ENCODE results near the gene PHF12.

PHF12 gene

DNA sequence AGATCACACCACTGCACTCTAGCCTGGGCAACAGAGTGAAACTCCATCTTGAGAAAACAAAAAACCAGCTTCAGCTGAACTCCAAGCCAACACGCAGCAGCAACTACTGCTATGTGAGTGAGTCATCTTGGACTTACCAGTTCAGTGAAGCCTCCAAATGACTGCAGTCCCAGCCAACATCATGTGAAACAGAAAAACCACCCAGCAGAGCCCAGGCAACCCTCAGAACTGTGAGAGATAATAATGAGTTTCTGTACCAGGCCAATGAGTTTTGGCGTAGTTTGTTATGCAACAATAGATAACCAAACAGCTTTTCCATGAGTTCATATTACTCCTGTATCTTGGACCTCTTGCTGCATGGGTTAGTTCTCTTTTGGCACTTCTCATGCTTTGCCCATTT is 23.3 kb downstream of the PHF12 start (continued):
- TF ChIP-seq ARNTL (CRISPR knock-in tag; IDR thresholded peaks at IDR 0.05; ENCODE audit: borderline replicate concordance, low read depth) = no peak
- TF ChIP-seq CSDC2 (CRISPR knock-in tag; IDR thresholded peaks at IDR 0.05) = no peak
- TF ChIP-seq TOX (CRISPR knock-in tag; IDR thresholded peaks at IDR 0.05; ENCODE audit: borderline replicate concordance) = no peak
- no peak for TF ChIP-seq ZNF8 (CRISPR knock-in tag; IDR thresholded peaks at IDR 0.05)
- no peak for TF ChIP-seq PPARA (CRISPR knock-in tag; IDR thresholded peaks at IDR 0.05; ENCODE audit: borderline replicate concordance)

DNA sequence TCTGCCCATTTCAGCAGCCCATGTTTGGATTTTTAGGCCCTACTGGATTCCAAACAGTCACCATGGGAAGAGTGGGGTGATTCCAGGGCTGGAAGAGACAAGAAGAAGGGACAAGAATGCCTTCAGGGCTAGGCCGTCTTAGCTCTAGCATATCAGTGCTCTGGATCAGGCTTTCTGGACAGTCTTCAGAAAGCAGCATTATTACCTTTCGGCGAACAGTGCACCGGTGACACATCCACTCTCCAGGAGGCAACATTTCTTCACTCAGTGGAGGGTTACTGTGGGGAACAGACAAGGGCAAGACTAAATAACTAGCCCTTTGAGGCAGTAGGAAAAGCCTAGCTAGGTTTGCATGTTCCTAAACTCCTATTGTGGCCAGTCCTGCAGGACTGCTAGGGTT is 24.5 kb downstream of the PHF12 start:
- ATAC-seq = no peak
- TF ChIP-seq ZFP30 (CRISPR knock-in tag; IDR thresholded peaks at IDR 0.05) (no peak), ZNF70 (CRISPR knock-in tag; IDR thresholded peaks at IDR 0.05) (no peak), ZNF565 (CRISPR knock-in tag; conservative IDR thresholded peaks at IDR 0.05; ENCODE audit: low read depth) (no peak), ZFP3 (CRISPR knock-in tag; IDR thresholded peaks at IDR 0.05) (no peak), ESRRG (CRISPR knock-in tag; IDR thresholded peaks at IDR 0.05) (no peak), ZNF8 (CRISPR knock-in tag; IDR thresholded peaks at IDR 0.05) (no peak), CSDC2 (CRISPR knock-in tag; IDR thresholded peaks at IDR 0.05) (no peak), ARNTL (CRISPR knock-in tag; IDR thresholded peaks at IDR 0.05; ENCODE audit: borderline replicate concordance, low read depth) (no peak), RARB (CRISPR knock-in tag; IDR thresholded peaks at IDR 0.05) (no peak), TOX (CRISPR knock-in tag; IDR thresholded peaks at IDR 0.05; ENCODE audit: borderline replicate concordance) (no peak), GLIS3 (CRISPR knock-in tag; IDR thresholded peaks at IDR 0.05) (no peak), BACH2 (CRISPR knock-in tag; IDR thresholded peaks at IDR 0.05; ENCODE audit: borderline replicate concordance) (no peak), PPARA (CRISPR knock-in tag; IDR thresholded peaks at IDR 0.05; ENCODE audit: borderline replicate concordance) (no peak)
- TF ChIP-seq, protein P1, sequence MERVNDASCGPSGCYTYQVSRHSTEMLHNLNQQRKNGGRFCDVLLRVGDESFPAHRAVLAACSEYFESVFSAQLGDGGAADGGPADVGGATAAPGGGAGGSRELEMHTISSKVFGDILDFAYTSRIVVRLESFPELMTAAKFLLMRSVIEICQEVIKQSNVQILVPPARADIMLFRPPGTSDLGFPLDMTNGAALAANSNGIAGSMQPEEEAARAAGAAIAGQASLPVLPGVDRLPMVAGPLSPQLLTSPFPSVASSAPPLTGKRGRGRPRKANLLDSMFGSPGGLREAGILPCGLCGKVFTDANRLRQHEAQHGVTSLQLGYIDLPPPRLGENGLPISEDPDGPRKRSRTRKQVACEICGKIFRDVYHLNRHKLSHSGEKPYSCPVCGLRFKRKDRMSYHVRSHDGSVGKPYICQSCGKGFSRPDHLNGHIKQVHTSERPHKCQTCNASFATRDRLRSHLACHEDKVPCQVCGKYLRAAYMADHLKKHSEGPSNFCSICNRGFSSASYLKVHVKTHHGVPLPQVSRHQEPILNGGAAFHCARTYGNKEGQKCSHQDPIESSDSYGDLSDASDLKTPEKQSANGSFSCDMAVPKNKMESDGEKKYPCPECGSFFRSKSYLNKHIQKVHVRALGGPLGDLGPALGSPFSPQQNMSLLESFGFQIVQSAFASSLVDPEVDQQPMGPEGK (CRISPR knock-in tag; IDR thresholded peaks at IDR 0.05; ENCODE audit: borderline replicate concordance) = no peak
- TF ChIP-seq, protein P2, sequence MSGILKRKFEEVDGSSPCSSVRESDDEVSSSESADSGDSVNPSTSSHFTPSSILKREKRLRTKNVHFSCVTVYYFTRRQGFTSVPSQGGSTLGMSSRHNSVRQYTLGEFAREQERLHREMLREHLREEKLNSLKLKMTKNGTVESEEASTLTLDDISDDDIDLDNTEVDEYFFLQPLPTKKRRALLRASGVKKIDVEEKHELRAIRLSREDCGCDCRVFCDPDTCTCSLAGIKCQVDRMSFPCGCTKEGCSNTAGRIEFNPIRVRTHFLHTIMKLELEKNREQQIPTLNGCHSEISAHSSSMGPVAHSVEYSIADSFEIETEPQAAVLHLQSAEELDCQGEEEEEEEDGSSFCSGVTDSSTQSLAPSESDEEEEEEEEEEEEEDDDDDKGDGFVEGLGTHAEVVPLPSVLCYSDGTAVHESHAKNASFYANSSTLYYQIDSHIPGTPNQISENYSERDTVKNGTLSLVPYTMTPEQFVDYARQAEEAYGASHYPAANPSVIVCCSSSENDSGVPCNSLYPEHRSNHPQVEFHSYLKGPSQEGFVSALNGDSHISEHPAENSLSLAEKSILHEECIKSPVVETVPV (CRISPR knock-in tag; IDR thresholded peaks at IDR 0.05) = no peak
- TF ChIP-seq, protein P3, sequence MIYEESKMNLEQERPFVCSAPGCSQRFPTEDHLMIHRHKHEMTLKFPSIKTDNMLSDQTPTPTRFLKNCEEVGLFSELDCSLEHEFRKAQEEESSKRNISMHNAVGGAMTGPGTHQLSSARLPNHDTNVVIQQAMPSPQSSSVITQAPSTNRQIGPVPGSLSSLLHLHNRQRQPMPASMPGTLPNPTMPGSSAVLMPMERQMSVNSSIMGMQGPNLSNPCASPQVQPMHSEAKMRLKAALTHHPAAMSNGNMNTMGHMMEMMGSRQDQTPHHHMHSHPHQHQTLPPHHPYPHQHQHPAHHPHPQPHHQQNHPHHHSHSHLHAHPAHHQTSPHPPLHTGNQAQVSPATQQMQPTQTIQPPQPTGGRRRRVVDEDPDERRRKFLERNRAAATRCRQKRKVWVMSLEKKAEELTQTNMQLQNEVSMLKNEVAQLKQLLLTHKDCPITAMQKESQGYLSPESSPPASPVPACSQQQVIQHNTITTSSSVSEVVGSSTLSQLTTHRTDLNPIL (CRISPR knock-in tag; IDR thresholded peaks at IDR 0.05; ENCODE audit: low read depth) = no peak
- TF ChIP-seq, protein P4, sequence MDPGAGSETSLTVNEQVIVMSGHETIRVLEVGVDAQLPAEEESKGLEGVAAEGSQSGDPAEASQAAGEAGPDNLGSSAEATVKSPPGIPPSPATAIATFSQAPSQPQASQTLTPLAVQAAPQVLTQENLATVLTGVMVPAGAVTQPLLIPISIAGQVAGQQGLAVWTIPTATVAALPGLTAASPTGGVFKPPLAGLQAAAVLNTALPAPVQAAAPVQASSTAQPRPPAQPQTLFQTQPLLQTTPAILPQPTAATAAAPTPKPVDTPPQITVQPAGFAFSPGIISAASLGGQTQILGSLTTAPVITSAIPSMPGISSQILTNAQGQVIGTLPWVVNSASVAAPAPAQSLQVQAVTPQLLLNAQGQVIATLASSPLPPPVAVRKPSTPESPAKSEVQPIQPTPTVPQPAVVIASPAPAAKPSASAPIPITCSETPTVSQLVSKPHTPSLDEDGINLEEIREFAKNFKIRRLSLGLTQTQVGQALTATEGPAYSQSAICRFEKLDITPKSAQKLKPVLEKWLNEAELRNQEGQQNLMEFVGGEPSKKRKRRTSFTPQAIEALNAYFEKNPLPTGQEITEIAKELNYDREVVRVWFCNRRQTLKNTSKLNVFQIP (CRISPR knock-in tag; IDR thresholded peaks at IDR 0.05; ENCODE audit: borderline replicate concordance, low read depth) = no peak
- TF ChIP-seq, protein P5, sequence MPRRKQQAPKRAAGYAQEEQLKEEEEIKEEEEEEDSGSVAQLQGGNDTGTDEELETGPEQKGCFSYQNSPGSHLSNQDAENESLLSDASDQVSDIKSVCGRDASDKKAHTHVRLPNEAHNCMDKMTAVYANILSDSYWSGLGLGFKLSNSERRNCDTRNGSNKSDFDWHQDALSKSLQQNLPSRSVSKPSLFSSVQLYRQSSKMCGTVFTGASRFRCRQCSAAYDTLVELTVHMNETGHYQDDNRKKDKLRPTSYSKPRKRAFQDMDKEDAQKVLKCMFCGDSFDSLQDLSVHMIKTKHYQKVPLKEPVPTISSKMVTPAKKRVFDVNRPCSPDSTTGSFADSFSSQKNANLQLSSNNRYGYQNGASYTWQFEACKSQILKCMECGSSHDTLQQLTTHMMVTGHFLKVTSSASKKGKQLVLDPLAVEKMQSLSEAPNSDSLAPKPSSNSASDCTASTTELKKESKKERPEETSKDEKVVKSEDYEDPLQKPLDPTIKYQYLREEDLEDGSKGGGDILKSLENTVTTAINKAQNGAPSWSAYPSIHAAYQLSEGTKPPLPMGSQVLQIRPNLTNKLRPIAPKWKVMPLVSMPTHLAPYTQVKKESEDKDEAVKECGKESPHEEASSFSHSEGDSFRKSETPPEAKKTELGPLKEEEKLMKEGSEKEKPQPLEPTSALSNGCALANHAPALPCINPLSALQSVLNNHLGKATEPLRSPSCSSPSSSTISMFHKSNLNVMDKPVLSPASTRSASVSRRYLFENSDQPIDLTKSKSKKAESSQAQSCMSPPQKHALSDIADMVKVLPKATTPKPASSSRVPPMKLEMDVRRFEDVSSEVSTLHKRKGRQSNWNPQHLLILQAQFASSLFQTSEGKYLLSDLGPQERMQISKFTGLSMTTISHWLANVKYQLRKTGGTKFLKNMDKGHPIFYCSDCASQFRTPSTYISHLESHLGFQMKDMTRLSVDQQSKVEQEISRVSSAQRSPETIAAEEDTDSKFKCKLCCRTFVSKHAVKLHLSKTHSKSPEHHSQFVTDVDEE (CRISPR knock-in tag; IDR thresholded peaks at IDR 0.05) = no peak

DNA sequence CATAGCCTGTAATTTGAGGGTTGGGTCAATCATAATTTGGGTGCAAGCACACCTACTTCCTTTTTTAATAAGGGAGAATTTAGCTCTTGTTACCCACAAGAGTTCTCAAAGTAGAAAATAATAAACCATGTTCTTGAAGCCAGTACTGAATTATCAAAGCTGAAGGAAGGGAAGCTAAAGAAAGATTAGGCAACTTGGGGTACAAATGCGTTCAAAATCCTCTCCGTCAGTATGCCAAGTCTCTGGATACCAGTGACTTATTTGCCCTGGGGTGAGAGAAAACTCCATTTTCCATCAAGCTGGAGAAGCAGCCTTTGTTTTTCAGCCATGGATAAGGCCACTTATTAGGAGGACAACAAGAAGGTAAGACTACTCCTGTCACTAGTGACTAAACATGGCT is 25.0 kb downstream of the PHF12 start:
- ATAC-seq = no peak
- no peak for TF ChIP-seq ZNF8 (CRISPR knock-in tag; IDR thresholded peaks at IDR 0.05)
- no peak for TF ChIP-seq RARB (CRISPR knock-in tag; IDR thresholded peaks at IDR 0.05)
- TF ChIP-seq, protein P5 (CRISPR knock-in tag; IDR thresholded peaks at IDR 0.05) = no peak
- no peak for TF ChIP-seq ESRRG (CRISPR knock-in tag; IDR thresholded peaks at IDR 0.05)
- no peak for TF ChIP-seq PPARA (CRISPR knock-in tag; IDR thresholded peaks at IDR 0.05; ENCODE audit: borderline replicate concordance)
- no peak for TF ChIP-seq ARNTL (CRISPR knock-in tag; IDR thresholded peaks at IDR 0.05; ENCODE audit: borderline replicate concordance, low read depth)
- no peak for TF ChIP-seq ZNF70 (CRISPR knock-in tag; IDR thresholded peaks at IDR 0.05)
- TF ChIP-seq CSDC2 (CRISPR knock-in tag; IDR thresholded peaks at IDR 0.05) = no peak
- no peak for TF ChIP-seq TCF4 (CRISPR knock-in tag; IDR thresholded peaks at IDR 0.05; ENCODE audit: borderline replicate concordance)
- no peak for TF ChIP-seq ZC3H10 (CRISPR knock-in tag; IDR thresholded peaks at IDR 0.05)
- TF ChIP-seq ZFP3 (CRISPR knock-in tag; IDR thresholded peaks at IDR 0.05) = no peak
- TF ChIP-seq, protein P4 (CRISPR knock-in tag; IDR thresholded peaks at IDR 0.05; ENCODE audit: borderline replicate concordance, low read depth) = no peak
- TF ChIP-seq BACH2 (CRISPR knock-in tag; IDR thresholded peaks at IDR 0.05; ENCODE audit: borderline replicate concordance) = no peak
- no peak for TF ChIP-seq SNAI2 (CRISPR knock-in tag; IDR thresholded peaks at IDR 0.05)
- no peak for TF ChIP-seq ISL1 (CRISPR knock-in tag; IDR thresholded peaks at IDR 0.05)
